Astrocyte of the cerebellum (primary cell): Measurements from ENCODE around the gene FOXN1.
"Not testable (repeated sequence)": the region's sequence is repeated elsewhere in the genome, so short reads cannot be mapped to it uniquely, and the experiment has no call there.

ENCODE experiments used
- DNase-seq: peaks from one replicate; pipeline ENCODE4 v3.0.0-alpha.2; 2011; ENCODE audit warnings: low read depth
- H3K4me3 ChIP-seq: 2 replicates; pipeline ENCODE4 v1.5.1; 2011; ENCODE audit warnings: mild to moderate bottlenecking, low read depth, low read length, moderate library complexity
- in situ Hi-C: cut with HindIII; loops from 2 replicates; pipeline ENCODE4 v1.10.0; 2017; ENCODE audit warnings: low sequenced_read_pairs
- TF ChIP-seq, protein P1 (sequence below): IDR thresholded peaks from 2 replicates; pipeline ENCODE4 v1.5.1; 2012; ENCODE audit warnings: low read length, low read depth, moderate library complexity, mild to moderate bottlenecking; ENCODE audit errors: missing control alignments

FOXN1 gene

GRCh38 chr17:28519236-28519635, 13.1 kb downstream of the FOXN1 start:
- TF ChIP-seq, protein P1, sequence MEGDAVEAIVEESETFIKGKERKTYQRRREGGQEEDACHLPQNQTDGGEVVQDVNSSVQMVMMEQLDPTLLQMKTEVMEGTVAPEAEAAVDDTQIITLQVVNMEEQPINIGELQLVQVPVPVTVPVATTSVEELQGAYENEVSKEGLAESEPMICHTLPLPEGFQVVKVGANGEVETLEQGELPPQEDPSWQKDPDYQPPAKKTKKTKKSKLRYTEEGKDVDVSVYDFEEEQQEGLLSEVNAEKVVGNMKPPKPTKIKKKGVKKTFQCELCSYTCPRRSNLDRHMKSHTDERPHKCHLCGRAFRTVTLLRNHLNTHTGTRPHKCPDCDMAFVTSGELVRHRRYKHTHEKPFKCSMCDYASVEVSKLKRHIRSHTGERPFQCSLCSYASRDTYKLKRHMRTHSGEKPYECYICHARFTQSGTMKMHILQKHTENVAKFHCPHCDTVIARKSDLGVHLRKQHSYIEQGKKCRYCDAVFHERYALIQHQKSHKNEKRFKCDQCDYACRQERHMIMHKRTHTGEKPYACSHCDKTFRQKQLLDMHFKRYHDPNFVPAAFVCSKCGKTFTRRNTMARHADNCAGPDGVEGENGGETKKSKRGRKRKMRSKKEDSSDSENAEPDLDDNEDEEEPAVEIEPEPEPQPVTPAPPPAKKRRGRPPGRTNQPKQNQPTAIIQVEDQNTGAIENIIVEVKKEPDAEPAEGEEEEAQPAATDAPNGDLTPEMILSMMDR, result no peak

GRCh38 chr17:28520687-28521086, 14.5 kb downstream of the FOXN1 start:
- DNase-seq, result no peak
- in situ Hi-C loops, result no loop called here
- no peak overlapping the region for H3K4me3 ChIP-seq
- TF ChIP-seq, protein P1, result no peak

More at GRCh38 chr17:28519236-28519635, 13.1 kb downstream of the FOXN1 start:
- no peak overlapping the region for H3K4me3 ChIP-seq
- DNase-seq, result no peak
- in situ Hi-C loops, result no loop called here

DNA sequence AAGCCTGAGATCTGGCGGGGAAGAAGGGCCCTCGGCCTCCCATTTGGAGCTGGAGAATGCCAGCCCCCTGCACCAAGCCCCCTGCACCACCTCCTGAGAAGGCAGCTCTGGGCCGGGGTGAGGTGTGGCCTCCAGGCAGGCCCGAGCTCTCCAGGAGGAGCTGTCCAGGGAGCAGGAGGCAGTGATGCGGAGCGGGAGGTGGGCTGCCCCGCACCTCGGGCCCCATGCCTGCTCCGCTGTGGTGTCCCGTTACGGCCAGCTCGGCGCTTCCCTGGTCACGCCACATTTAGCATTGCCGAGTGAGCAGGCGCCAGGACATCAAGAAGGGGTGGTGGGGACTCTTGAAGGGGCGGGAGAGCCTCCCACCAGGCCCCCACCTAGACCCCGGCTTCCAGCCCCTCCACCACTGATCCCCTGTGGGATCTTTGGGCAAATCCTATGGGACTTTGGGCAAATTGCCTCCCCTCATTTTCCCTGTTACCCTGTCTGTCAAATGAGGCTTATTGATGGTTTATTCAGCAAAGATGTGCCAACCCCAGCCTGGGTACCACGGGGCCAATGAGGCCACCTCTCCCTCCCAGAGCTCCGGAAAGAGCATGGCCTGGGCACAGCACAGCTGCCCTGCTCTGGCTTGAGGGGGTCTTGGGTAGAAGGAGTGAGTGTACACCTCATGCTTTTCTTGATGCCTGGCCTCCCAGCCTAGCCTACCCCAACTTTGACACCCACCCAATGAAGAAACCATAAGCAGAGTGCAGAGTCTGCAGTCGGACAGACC, 15.3 kb downstream of the FOXN1 start:
- DNase-seq, result no peak
- TF ChIP-seq, protein P1, result no peak
- in situ Hi-C loops, result no loop called here

DNA sequence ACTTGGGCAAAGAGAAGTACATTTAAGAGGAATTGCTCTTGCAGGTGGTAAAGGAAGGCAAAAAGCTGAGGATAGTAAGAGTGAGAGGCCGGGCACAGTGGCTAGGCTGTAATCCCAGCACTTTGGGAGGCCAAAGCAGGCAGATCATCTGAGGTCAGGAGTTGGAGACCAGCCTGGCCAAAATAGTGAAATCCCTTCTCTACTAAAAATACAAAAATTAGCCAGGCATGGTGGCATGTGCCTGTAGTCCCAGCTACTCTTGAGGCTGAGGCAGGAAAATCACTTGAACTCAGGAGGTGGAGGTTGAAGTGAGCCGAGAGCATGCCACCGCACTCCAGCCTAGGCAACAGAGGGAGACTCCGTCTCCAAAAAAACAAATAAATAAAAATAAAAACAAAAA, 16.1 kb downstream of the FOXN1 start:
- DNase-seq, in situ Hi-C loops, H3K4me3 ChIP-seq: not testable (repeated sequence)

More for the DNA sequence above, 15.3 kb downstream of the FOXN1 start:
- no peak overlapping the region for H3K4me3 ChIP-seq

DNA sequence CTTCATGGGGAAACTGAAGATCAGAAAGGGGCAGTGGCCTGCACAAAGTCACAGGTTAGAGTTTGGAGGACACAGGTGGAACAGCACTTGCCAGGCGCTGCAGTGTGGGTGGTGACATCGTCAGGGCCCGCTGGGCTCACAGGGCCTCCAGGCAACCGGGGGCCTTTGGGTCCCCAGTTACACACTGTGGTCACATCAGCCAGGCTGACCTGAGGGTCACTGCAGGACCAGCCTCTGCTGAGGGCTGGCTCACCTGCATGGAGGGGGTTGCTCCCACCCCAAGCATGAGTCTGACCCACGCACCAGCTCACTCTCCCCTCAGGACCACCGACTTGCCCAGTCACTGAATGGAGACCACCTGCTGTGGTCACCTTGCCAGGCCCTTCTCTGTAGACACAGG, 17.0 kb downstream of the FOXN1 start:
- DNase-seq, result no peak
- TF ChIP-seq, protein P1, result no peak
- H3K4me3 ChIP-seq, result no peak overlapping the region
- in situ Hi-C loops, result no loop called here

DNA sequence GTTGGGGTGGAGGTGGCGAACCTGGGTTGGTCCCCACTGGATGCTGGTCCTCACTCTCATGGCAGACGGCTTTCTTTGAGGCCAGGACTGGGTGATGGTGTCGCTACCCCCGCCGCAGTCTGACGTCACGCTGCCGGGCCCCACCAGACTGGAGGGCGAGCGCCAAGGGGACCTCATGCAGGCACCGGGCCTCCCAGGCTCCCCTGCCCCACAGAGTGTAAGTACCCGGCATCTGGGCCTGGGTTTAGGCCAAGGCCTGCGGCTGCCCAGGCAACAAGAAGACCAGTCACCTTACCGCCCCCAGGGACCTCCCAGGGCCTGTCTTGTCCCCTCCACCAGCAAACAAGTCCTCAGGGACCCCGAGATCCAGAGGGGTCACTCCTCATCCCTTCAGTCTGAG, 17.7 kb downstream of the FOXN1 start:
- in situ Hi-C loops, result no loop called here

More for the DNA sequence above, 17.7 kb downstream of the FOXN1 start:
- no peak for DNase-seq
- no peak overlapping the region for H3K4me3 ChIP-seq
- TF ChIP-seq, protein P1, result no peak
